Brain pericyte (primary cell): ENCODE measurements around the gene HSPG2.
"Not testable (repeated sequence)": the region's sequence is repeated elsewhere in the genome, so short reads cannot be mapped to it uniquely, and the experiment has no call there.

Experiments
- DNase-seq: peaks from one replicate; pipeline ENCODE4 v3.0.0-alpha.2; 2012; ENCODE audit warnings: low read depth, low spot score

The HSPG2 gene

DNA sequence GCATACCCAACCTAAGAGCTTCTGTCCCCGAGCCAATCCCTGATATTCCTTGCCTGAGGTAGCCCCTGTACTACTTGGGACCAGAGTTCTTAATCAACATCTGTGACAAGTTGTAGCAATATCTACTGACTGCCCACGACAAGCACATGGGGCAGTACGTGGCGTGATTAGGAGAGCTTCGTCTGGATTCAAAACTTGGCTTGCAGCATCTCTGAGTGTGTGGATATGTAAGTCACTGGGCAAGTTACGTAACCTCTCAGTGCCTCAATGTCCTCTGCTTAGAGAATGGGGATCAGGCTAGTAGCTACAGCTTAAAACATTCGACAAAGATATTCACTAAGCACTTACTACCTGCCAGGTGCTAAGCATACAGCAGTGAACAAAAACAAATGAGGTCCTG is 5.0 kb downstream of the HSPG2 start:
- DNase-seq: no peak

DNA sequence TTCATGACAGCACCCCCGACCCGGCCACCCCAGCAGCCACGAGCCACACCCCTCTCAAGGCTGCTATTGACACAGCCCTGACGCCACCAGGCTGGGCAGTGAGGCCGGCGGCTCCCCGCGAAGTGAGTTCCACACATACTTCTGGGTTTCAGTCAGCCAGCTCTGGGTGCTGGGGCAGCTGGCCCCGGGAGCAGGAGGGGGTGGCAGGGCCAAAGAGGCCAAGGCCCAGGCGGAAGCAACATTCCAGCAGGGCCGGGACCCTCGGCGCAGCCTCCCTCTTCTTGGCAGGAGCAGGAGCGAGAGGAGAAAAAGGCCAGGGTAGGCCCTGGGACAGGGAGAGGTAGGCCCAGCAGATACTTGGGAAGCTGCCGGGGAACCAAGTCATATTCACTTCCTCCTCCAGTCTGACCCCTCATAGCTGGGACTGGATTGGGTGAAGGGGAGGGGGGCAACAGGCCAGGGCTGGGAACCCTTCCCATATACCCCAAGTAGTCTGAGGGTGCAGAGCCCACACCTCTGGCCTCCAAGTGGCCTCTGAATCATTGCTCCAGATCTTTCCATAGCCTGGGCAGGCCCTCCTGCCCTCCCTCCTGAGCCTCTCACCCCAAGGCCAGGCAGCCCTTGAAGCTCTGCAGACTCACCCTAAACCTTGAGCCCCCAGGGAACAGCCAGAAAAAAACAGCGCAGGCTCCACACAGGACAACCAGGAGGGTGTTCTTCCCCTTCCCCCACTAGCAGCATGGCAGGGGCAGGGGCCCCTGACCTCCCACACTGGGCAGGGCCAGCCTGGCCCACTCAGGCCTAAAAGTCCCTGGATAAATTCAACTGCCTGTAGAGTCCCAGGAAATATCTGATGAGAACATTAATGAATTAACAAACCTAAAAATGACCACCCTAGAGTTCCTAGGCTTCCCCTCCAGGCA is 5.7 kb downstream of the HSPG2 start:
- DNase-seq: no peak

DNA sequence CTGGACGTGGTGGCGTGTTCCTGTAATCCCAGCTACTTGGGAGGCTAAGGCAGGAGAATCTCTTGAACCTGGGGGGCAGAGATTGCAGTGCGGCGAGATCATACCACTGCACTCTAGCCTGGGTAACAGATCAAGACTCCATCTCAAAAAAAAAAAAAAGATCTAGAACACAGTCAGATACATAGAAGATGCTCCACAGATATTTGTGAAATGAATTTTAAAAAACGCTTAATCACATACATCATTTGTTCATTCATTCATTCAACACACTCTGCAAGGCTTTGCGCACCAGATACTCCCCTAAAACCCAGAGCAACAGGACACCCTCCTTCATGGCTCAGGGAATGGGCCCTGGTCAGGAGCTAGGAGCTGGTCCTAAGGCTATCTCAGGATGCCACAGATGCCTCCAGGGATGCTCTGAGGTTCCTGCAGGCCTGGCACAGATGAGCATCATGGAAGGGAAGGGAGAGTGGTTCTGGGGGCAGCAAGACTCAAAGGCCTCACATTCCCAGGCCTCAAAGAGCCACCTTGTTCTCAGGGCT is 6.4 kb downstream of the HSPG2 start:
- DNase-seq: no peak

DNA sequence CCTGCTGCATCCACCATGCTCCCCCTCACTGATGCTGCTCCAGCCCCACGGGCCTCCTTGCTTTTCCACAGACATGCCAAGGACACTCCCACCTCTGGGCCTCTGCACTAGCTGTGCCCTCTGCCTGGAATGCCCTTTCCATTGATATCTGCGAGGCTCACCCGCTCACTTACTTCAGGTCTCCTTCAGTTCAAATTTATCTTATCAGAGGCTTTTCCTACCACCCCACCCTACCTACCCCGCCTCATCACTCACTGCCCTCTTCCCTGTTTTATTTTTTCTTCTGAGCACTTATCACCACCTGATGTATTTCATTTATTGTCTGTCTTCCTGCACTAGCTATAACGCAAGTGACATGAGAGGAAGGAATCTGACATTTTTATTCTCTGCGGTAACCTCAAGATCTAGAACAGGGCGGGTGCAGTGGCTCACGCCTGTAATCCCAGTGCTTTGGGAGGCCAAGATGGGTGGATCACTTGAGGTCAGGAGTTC is 7.0 kb downstream of the HSPG2 start:
- no peak for DNase-seq

DNA sequence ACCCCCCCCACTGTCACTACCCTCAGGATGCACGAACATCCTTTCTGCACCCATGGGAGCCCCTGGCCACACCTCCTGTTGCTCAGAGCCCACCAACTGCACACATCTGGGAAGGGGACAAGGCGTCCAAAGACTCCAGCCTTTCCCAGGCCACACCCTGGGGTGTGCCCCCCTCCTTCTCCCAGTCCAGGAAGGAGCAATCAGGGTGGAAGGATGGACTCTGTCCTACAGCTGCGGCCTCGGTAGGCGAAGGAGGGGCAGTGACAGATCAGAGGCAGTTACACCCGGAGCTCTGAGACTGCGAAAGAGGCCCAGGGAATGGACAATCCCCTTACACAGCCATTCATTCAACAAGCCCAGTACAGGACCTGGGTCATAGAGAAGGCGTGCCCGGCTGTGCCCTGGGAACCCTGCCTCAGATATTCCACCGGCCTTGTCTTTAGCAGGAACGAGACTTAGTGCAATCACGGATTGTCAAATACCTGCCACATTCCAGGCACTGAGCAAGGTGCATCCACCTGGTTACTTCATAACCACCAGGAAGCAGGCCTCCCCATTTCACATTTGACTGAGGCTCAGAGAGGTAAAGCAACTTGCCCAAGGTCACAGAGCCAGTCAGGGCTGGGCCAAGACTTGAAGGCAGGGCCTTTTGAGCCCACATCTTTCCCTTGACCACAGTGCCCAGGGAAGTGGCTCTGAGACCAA is 9.4 kb downstream of the HSPG2 start:
- DNase-seq: no peak

DNA sequence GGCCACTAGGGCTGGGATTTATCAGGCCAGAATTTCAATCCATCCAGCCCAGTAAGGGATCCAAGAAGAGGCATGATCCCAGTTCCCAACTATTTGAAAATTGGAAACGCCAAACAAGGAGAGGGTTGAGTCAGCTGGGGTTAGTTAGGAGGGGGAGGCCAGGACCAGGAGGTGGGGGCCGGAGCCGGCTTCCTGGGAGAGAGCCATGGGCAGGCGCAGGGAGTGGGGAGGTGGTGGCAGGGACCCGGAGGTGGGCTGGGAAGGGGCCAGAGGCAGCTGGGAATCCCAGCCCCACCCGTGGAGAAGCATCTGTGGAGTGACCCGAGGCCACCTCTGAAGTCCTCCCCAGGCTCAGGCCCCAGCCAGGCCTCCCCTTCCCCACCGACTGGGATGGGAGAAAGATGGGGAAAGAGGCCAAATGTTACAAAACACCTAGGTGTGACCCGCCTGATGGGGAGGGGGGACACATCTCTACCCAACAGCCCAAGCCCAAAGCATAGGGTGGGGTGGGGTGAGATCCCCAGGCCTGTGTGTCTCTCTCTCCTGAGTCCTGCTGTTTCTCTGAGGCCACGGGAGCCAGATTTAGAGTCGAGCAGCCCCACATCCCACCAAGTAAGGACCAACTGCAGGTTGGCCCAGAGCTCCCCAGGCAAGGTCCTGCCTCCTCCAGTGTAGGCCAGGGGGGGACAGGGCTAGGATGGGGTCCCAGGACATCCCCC is 10.1 kb downstream of the HSPG2 start:
- DNase-seq: no peak

DNA sequence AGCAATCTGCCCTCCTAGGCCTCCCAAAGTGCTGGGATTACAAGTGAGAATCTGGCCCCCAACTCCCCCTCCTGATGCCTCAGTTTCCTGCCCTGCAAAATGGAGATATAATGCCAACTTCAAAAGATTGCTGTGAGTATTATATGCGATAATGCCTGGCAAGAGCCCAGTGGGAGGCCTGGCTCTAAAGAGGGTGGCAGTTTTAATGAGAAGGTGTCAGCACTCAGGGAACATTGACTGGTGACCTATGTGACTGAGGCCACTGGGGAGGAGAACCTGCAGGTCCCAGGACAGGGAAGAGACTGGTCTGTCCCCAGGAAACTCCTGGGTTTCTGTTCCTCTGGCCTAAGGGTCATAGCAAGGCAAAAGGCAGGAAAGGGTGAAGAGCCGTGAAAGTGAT is 11.0 kb downstream of the HSPG2 start:
- no peak for DNase-seq

DNA sequence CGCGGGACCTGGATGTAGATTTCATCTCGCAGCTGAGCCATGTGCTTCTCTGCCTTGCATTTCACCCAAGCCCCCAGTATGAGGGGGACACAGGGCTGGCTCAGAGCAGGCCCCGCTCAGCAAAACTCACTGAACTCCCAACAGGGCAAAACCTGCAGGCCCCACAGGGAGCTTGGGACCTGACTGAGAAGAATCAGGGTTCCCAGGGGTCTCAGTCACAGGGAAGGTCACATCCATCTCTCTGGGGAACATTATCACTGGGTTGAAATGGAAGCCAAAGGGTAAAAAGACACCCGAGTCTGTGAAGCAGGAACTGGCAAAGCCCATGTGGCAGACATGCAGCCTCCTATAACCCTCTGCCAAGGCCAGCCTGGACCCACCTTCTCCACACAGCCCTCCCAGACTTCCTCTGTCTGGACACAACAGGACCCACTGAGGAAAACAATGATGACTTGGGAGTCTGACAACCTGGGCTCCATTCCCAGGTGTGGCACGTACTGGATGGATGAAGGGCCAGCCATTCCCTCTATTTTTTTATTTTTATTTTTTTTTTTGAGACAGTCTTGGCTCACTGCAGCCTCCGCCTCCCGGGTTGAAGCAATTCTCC is 11.7 kb downstream of the HSPG2 start:
- DNase-seq: no peak

DNA sequence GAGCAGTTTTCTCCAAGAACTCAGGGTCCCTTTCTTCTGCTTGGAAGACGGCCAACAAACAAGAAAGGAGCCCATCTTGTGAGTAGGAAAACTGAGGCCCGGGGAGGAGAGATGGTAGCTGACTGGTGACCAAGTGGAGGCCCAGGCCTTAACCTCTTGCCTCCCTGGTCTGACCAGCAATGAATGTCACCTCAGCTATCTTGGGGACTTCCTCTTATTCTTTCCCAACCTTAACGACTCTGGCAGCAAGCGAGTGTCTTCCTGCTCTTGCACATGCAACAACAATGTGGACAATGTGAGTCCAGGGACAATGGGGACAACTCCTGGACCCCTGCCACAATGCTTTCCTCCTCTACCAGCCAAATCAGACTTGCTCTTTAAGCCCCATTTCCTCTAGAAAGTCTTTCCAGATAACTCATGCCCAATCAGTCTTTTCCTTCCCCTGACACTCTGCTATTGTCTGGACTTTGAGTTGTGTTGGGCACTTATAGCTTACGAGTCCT is 12.6 kb downstream of the HSPG2 start:
- no peak for DNase-seq

DNA sequence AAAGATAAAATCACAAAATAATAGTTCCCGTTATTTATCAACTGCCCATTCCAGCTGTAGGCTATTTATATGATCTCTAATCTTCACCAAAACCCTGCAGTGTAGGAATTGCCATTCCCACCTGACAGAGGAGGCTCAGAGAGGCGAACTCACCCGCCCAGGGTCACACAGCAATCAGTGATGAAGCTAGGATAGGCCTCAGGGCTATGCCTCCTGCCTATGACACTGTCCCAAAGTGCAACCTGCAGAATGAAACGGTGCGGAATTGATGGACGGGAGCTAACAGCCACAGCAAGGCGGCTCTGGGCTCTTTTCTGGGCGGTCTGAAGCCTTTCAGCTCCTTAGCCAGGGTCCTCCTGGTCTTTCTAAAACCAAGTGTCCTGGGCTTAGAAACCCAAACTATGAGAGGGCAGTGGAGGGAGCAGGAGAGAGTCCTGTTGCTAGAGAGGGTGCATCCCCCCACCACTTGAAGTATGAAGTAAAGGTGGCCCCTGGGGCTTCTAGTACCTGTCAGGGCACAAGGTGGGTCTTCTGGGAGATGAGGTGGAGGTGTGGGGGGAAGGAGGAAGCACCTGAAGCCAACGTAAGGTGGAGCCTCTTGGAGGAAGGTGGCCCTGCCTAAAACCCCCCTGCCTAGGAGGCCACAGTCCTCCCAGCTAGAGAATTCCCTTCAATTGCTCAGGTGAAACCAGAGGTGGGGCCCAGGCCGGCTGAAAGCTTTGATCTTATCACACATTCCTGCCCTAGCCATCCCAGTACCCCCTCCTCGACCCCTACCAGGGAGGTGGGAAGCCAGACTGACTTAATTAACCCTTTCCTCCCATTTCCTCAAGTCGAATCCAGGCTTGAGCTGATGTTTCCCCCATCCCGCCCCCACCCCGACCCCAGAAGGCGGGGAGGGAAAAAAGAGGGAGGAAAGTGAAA is 14.8 kb downstream of the HSPG2 start:
- no peak for DNase-seq

DNA sequence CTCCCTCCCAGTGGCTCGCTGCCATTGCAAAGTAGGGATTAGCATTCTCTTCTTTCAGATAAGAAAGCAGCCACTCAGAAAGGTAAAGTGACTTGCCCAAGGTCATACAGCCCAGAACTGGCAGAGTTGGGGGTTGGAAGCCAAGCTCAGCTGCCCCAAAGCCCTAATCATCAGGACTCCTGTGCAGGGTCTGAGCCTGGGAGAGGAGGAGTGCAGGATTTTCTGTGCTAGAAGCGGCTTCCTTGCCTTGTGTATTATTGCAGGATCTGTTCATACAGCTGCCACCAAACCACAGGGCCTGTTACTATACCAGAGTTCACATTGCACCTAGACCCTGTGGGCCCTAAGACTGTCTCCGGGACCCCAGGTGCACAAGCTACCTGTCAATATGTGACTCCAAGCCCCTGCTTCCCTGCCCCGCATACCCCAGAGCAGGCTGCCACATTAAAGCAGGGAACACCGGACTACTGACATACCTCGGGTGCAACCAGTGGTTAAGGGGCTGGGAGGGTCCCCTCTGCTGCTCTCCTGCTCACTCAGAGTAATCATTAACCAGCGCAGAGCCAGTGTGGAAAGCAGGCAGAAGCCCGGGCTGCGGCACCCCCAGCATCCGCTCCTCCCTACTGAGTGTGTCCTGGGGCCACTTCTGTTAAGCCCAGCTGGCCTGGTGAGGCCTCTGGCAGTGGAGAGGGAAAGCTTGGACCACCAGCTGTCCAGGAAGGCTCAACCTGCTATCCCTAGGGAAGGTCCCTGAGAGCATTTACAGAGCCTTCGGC is 15.8 kb downstream of the HSPG2 start:
- no peak for DNase-seq

DNA sequence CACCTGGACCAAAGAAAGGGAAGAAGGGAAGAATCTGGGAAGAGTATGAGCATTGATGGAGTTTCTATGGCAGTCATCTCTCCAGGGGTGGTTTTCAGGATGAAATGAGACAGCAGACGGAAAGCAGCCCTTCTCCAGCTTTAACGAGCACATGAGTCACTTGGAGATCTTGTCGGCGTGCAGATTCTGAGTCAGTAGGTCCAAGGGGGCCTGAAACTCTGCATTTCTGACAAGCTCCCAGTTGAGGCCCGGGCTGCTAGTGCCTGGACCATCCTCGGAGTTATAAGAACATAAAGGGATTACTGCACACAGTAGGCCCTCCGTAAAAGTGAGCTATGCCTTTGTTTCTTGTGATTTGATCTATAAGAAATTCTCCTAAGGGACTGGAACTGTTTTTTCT is 17.6 kb downstream of the HSPG2 start:
- DNase-seq: no peak

DNA sequence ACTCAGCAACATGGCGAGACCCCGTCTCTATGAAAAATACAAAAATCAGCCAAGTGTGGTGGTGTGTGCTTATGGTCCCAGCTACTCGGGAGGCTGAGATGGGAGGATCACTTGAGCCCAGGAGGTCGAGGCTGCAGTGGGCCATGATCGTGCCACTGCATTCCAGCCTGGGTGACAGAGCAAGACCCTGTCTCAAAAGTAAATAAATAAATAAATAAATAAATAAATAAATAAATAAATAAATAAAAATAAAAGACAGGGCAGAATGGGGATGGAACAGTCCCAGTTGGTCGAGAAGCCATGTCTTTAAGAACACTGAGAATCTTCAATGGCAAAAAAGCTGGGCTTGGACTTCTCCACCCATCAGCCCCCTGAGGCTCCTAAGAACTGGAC is 19.9 kb downstream of the HSPG2 start:
- DNase-seq: not testable (repeated sequence)

DNA sequence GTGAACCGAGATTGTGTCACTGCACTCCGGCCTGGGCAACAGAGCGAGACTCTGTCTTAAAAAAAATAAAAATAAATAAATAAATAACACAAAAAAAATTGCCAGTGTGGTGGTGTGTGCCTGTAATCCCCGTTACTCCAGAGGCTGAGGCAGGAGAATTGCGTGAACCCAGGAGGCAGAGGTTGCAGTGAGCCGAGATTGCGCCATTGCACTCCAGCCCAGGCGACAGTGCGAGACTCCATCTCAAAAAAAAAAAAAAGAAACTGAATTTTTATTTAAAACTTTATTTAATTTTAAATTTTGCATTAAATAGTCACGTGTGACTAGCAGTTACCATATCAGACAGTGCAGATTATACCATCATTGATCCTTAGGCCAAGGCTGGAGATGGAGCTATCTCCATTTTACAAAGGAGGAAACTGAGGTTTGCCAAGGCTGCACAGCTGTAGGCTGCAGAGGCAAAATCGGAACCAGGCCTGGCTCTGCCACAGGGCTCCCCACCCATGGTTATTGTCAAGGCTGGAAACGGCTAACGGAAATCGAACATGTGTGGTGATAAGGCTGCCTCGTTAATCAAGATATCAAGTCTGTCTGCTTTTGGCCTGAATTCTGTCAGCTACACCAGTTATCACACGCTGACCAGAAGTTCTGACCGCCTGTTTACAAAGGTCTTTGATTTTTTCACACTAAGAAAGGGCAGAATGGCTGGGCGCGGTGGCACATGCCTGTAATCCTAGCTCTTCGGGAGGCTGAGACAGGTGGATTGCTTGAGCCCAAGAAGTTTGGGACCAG is 20.5 kb downstream of the HSPG2 start:
- DNase-seq: no peak

DNA sequence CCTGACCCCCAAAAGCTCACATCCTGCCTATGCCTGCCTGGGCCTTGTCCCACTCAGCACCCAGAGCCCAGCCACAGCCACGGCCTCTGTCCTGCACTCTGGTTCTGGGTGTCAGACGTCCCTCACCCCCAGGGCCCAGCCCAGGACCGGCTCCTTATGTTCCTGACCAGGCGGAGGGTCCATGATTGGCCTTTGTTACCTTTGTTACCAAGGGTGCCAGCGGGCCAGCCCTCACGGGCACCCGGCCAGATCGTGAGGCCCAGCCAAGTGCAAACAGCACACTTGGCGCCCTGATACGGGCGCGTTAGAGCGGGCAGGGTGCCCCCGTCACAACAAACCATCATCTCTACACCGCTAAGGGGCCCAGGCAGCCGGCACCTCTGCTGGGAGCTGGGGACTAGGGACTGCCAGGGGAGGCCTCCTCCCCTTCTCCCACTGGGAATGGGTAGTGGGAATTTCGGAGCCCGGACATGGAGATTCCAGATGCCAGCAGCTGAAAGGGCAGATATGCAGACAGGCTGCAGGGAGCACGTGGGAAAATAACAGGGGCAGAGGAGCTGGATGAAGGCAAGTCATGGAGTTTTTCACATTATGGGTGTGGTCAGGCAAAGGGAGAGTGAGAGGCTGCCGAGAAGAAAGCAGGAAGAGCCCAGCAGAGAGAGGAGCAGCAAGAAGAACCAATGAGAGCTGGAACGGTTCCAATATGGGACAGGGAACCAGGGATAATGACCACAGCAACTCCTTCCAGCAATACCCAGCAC is 22.1 kb downstream of the HSPG2 start:
- DNase-seq: no peak

DNA sequence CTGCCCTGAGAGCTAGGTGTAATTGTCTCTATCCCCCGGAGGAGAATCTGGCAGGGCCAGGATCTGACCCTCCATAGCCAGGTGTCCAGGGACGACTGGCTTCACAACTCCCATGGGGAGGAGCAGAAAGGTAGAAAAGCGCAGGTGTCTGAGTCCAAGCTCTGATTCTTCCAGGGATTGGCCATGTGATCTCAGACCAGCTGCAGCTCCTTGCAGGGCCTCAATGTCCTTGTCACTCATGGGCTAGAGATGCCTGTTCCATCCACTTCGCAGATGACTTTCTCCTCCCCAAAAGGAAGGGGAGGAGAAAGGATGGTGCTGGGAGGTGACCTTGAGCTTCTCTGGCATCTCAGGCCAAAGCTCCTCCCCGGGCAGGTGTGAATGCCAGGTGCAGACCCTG is 22.7 kb downstream of the HSPG2 start:
- no peak for DNase-seq

DNA sequence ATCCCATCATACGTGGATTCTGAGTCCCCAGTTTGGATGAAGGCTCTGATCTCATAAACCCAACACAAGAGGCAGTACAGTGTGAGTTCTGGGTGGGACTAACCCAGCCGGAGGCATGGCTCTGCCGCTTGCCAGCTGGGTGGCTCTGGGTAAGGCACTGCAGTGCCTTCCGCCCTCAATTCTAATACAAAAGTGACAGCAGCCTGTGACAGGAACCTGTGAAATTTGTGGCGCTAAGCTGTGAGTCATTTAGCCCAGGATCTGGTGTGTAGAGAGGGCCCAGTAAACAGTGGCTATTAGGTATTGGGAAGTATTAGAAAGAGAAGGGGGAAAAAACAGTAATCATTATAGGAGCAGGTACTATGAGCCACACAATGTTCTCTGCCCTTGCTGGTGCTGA is 23.3 kb downstream of the HSPG2 start:
- DNase-seq: no peak

DNA sequence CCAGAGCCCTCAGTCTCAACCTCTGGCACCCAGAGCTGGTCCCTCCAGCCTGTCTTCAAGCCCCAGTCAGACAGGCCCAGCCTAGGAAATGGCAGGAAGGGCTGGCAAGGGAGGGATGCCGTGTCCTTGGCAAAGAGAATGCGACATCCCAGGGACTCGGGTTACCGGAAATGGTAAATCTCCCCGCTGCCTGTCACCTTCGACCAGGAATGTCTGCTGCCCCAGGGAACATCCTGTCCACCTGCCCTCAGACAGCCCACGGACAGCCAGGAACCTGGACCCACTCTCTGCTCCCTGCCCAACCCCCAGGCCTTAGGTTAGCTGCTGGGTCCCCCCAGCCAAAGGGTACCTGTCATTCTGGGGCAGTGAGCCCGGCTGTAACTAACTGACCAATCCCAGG is 23.9 kb downstream of the HSPG2 start:
- DNase-seq: no peak
